Fibroblast of pulmonary artery (primary cell): ENCODE data around the gene UBL7.

ENCODE experiments used
- DNase-seq: peaks from one replicate; pipeline ENCODE4 v3.0.0-alpha.2; 2010; ENCODE audit warnings: low read depth
- H3K4me3 ChIP-seq: replicated peaks from 2 replicates; pipeline ENCODE4 v1.5.1; 2011; ENCODE audit warnings: low read depth, mild to moderate bottlenecking, control low read depth, low read length, moderate library complexity
- CTCF ChIP-seq: IDR thresholded peaks from 2 replicates; pipeline ENCODE4 v1.5.1; 2011; ENCODE audit warnings: mild to moderate bottlenecking, control low read depth, low read length, inconsistent platforms; ENCODE audit errors: missing control alignments

The UBL7 gene

DNA sequence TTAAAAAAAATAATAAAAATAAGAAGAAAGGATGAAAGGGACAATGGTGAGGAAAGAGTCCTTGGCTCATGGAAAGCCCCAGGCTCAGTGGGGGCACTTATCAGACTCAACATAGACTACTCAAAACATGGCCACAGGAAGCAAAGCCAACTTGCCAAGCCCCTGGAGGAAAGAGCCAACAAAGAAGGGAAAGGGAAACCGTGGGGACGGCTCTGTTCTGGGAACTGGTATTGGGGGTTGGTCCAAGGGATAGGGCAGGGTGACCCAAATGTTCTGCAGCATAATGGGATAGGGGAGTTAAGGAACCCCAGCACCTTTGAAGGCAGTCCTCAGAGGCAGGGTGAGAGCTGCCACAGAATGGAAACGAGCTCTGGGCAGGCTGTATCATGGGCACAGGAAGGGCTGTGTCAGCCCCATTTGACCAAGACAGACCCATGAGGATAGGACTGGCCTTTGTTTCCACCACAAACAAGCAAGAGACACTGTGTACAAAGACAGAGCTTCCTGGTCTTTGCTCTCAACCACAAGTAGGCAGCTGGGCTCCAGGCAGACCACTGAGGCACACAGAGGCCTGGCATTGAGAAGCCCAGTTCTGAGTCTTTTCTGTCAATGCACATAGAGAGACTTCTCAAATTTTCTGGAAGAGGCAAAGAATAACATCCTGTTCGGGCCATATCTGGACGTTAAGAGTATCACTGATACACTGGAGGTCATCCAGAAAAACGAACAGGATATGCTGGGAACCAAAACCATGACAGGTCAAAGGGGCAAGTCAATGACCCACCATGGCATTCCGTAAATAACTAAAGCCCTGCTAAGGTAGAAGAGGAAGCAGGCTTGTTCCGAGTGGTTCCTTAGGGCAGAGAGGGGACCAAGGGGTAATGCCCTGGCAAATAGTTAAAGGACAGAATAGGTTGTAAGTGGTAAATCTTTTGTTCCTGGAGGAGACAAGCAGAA is 16.6 kb downstream of the UBL7 start:
- no peak for TF ChIP-seq CTCF
- DNase-seq: no peak

DNA sequence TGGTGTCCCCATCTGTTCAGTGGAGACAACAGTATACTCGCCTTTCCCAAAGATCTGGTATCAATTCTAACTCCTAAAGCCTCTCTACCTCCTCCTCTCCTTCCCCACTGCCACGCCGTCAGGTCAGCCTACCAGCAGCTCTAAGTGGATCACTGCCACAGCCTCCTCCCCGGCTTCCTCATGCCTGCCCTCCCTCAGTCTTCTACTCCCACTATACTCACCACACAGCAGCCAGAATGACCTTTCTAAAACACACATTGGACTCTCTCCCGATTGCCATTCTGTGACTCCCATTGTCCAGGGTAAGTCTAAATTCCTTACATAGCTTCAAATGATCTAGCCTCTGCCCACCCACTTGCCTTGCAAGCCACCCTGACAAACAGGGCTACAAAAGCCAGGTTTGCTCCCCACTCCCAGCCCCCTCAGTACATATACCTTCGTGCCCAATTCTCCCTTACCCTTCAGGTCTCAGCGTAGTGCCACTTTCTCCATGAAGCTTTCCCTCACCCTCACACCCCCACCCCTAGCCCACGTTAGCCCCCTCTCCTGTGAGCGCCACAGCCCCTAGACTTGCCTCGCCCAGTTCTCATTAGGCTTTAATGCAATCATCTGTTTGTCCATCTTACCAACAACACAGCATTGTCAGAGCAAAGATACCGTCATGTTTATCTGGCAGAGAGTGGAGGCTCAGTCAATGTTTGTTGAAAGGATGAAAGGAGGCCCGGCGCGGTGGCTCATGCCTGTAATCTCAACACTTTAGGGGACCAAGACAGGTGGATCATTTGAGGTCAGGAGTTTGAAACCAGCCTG is 17.7 kb downstream of the UBL7 start:
- peak; percentile 66 for DNase-seq
- TF ChIP-seq CTCF: no peak
- H3K4me3 ChIP-seq: no peak overlapping the region

More for the DNA sequence above, 16.6 kb downstream of the UBL7 start:
- H3K4me3 ChIP-seq: no peak overlapping the region

GRCh38 chr15:74442604-74443003 is 18.4 kb downstream of the UBL7 start:
- no peak for DNase-seq
- no peak for TF ChIP-seq CTCF
- H3K4me3 ChIP-seq: no peak overlapping the region

DNA sequence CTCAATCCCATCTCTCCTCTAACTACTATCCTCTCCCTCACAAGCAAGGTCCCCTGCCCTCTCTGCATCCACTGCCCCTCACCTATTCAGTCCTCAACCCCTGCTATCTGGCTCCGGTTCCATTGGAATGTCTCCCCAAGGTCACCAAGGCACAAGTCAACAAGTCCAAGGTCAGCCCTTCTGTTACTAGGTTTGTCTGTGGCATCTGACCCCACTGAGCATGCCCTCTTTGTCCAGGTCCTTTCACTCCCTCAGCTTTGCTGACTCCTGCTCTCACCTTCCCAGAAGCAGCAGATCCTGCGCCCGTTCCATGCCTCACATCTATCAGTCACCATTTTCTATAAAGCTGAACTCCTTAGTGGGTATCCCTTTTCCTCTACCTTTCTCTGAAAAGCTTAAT is 18.9 kb downstream of the UBL7 start:
- TF ChIP-seq CTCF: no peak
- no peak overlapping the region for H3K4me3 ChIP-seq
- no peak for DNase-seq

DNA sequence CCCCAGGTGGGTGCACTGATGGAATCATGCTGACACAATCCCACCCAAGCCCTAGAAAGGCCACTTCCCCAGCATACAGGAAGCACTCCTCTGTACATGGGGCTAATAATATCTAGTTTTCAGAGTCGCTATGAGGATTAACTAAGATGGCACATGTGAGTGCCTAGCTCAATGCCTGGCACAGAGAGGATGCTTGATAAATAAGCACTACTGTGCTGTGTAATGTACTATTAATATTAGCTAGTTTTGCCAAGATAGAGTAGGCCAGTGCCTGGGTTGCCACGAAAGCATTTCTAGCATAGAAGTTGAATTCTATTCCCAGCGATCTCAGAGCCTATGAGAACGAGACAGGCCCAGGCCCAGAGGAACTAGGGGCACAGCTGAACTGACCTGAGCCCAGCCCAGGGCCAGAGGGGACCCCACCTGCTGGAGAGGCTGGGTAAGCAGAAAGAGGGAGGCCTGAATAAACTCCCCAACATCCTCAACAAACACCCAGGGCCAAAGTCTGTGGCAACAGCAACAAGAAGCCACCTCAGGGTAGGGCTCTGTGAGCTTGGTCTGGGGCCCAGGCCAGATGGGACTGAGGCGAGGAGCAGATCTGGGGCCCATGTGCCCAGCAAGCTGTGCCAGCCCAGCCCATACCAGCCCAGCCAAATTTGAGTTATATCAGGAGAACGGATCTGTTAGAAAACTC is 19.6 kb downstream of the UBL7 start:
- H3K4me3 ChIP-seq: no peak overlapping the region
- no peak for DNase-seq
- TF ChIP-seq CTCF: no peak

DNA sequence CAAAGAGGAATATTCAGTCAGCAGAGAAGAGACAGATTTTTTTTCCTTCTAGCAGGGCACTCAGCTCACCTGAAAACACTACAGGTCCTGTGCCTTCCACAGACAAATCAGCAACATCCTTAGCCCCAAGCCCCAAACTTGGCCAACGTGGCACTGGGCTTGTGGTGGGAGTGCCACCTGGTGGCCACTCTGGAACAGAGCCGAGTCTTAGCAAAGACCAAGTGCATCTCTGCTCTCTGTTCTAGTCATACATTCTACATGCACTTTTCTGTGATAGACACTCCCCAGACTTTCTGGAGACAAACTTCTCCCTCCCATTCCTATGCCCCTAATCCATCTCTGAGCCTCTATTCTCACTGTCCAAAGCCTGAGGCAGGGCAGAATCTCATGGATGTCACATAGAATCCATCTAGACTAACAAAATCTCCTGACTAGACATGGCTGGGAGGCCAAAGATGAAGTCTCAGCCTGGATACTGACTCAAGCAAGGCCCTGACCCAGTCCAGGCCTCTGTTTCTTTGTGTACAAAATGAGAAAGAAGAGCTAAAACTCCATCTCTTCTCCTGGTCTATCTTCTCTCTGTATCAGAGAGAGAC is 22.1 kb downstream of the UBL7 start:
- H3K4me3 ChIP-seq: no peak overlapping the region
- peak; percentile 83 for DNase-seq
- peak; percentile 98 for TF ChIP-seq CTCF
